K562 (cell line): ENCODE results near the gene ZC3H8. TPM values are rescaled to one million over a fixed set of nuclear protein-coding genes. Genes with fewer than 3 reads are reported as not detected.

Source experiments
- AFF1 ChIP-seq, 2 experiments: fragments of 450-650 bp; IDR thresholded peaks; 2 replicates each; pipeline ENCODE4 v1.6.1; 2018; ENCODE audit warnings: mild to moderate bottlenecking in 2 of 2, low read depth in 1 of 2; ENCODE audit not compliant: partially characterized antibody in 2 of 2
- ARID3A ChIP-seq: IDR thresholded peaks from 2 replicates; pipeline ENCODE4 v1.6.1; 2012; ENCODE audit warnings: low read depth, low read length, improper control_type of control experiment, borderline replicate concordance
- CTBP1 ChIP-seq: fragments of 450-650 bp; IDR thresholded peaks from 2 replicates; pipeline ENCODE4 v1.6.1; 2016; ENCODE audit warnings: borderline replicate concordance
- JUN ChIP-seq, 2 experiments: sonication (generic) in 1 of 2; formaldehyde crosslinking in 1 of 2; IDR thresholded peaks; 2 replicates each; pipeline versions ENCODE4 v1.6.1 to v1.8.0; 2012 to 2022; ENCODE audit warnings: borderline replicate concordance in 2 of 2, mild to moderate bottlenecking in 2 of 2, improper control_type of control experiment in 1 of 2, low read depth in 1 of 2, low read length in 1 of 2, missing genetic modification reagents in 1 of 2
- MTA3 ChIP-seq: fragments of 450-650 bp; formaldehyde crosslinking; IDR thresholded peaks from 2 replicates; pipeline ENCODE4 v1.6.1; 2017; ENCODE audit warnings: mild to moderate bottlenecking, borderline replicate concordance
- NCOA1 ChIP-seq: fragments of 450-650 bp; IDR thresholded peaks from 2 replicates; pipeline ENCODE4 v1.6.1; 2016; ENCODE audit warnings: low read depth
- TBL1XR1 ChIP-seq, 2 experiments: IDR thresholded peaks; 2 replicates each; pipeline ENCODE4 v1.6.1; 2012; ENCODE audit warnings: improper control_type of control experiment in 2 of 2, low read length in 2 of 2, mild to moderate bottlenecking in 1 of 2
- ZNF224 ChIP-seq: sonication (generic); formaldehyde crosslinking; IDR thresholded peaks from 2 replicates; pipeline ENCODE4 v1.8.0; 2022; ENCODE audit warnings: mild to moderate bottlenecking, missing genetic modification reagents
- ZNF3 ChIP-seq: fragments of 250-450 bp; sonication (Bioruptor Pico); IDR thresholded peaks from 2 replicates; pipeline ENCODE4 v1.5.0; 2021; ENCODE audit warnings: mild to moderate bottlenecking, moderate library complexity
- ZNF609 ChIP-seq: sonication (generic); formaldehyde crosslinking; IDR thresholded peaks from 2 replicates; pipeline ENCODE4 v1.8.1; 2023; ENCODE audit warnings: missing genetic modification reagents, mild to moderate bottlenecking, borderline replicate concordance
- ZNF639 ChIP-seq, 2 experiments: fragments of 200-800 bp in 1 of 2; sonication (Bioruptor generic) in 1 of 2; sonication (generic) in 1 of 2; formaldehyde crosslinking in 1 of 2; IDR thresholded peaks in 1 of 2; conservative IDR thresholded peaks in 1 of 2; 2 replicates each; pipeline versions ENCODE4 v1.5.0 to v1.6.1; 2016 to 2020; ENCODE audit warnings: missing compliant biosample characterization in 1 of 2, missing genetic modification characterization in 1 of 2, missing genetic modification reagents in 1 of 2
- polyA plus RNA-seq, 8 experiments: library from polyadenylated mRNA; depleted of rRNA in 4 of 8; stranded (reverse) in 5 of 8; unstranded in 3 of 8; fragments of >200 nt; fragmentation: Nextera tagmentation in 2 of 8; fragmentation: Illumina TruSeq in 1 of 8; extraction: Ambion mirVana in 2 of 8; extraction: Trizol in 1 of 8; gene quantifications; 2 replicates each; pipeline versions ENCODE4 v1.2.1 to v1.2.3, GENCODE V29; 2011 to 2014; ENCODE audit warnings: inconsistent platforms in 1 of 8, missing spikeins in 1 of 8
- total RNA-seq, 7 experiments: library from RNA; depleted of rRNA in 6 of 7; stranded (reverse); fragments of >200 nt in 6 of 7; fragmentation: Illumina TruSeq in 2 of 7; extraction: Trizol in 2 of 7; gene quantifications; 2 replicates each; pipeline versions ENCODE4 v1.2.1 to v1.2.3, GENCODE V29; 2011 to 2021; ENCODE audit warnings: low replicate concordance in 1 of 7

The ZC3H8 gene
- total and polyA plus RNA-seq, 9 of the 15 experiments (the other 6 are each of a cell fraction or from before 2014, with no cell fraction given): 11.6 to 41.5 (median 27.5) TPM

GRCh38 chr2:112272669-112273068 lies 17.8 kb upstream of the ZC3H8 start (continued):
- TF ChIP-seq ZNF639 (CRISPR knock-in tag; conservative IDR thresholded peaks at IDR 0.05 in 1 of 2, IDR thresholded peaks at IDR 0.05 in 1 of 2): no peak; a peak in 1 of 4 replicates
- peak in 1 of 2 experiments; percentile 29 for TF ChIP-seq AFF1 (IDR thresholded peaks at IDR 0.05; ENCODE audit: low read depth in 1 of 2, partially characterized antibody in 2 of 2)
- TF ChIP-seq TBL1XR1 (IDR thresholded peaks at IDR 0.05; ENCODE audit: low read length in 2 of 2): 0 out of 4 replicates have a peak, but pooled peaks of 1 of the 2 experiments have one; percentile 59
- TF ChIP-seq ZNF224 (CRISPR knock-in tag): no peak
- TF ChIP-seq ARID3A: peak; percentile 96; the same call in 1 of the 2 replicates
- 0 out of 2 replicates have a peak, but pooled peaks have one; percentile 8 for TF ChIP-seq JUN (IDR thresholded peaks at IDR 0.05; ENCODE audit: borderline replicate concordance, low read depth, low read length)
- no peak for TF ChIP-seq JUN (CRISPR knock-in tag; IDR thresholded peaks at IDR 0.05; ENCODE audit: borderline replicate concordance)
- peak; percentile 34; the same call in 1 of the 2 replicates for TF ChIP-seq CTBP1
- TF ChIP-seq NCOA1: 0 out of 2 replicates have a peak, but pooled peaks have one; percentile 29
- peak; percentile 45; the same call in 1 of the 2 replicates for TF ChIP-seq MTA3
- no peak for TF ChIP-seq ZNF609 (CRISPR knock-in tag)
- TF ChIP-seq ZNF3 (CRISPR knock-in tag): no peak
